ENCODE measurements around the gene MED12L.
"Not testable (repeated sequence)": the region's sequence is repeated elsewhere in the genome, so short reads cannot be mapped to it uniquely, and the experiment has no call there.

MED12L gene

GRCh38 chr3:151166161-151166560 is 80.7 kb downstream of the MED12L start:
- TF ChIP-seq ZNF8 (CRISPR knock-in tag; IDR thresholded peaks at IDR 0.05) (no peak), ZFP30 (CRISPR knock-in tag; IDR thresholded peaks at IDR 0.05) (no peak)

GRCh38 chr3:151168269-151169094 is 83.0 kb downstream of the MED12L start:
- TF ChIP-seq CSDC2 (CRISPR knock-in tag; IDR thresholded peaks at IDR 0.05): no peak
- no peak for TF ChIP-seq BACH2 (CRISPR knock-in tag; IDR thresholded peaks at IDR 0.05; ENCODE audit: borderline replicate concordance)
- TF ChIP-seq TCF4 (CRISPR knock-in tag; IDR thresholded peaks at IDR 0.05; ENCODE audit: borderline replicate concordance): no peak
- no peak for TF ChIP-seq PPARA (CRISPR knock-in tag; IDR thresholded peaks at IDR 0.05; ENCODE audit: borderline replicate concordance)
- no peak for TF ChIP-seq ARNTL (CRISPR knock-in tag; IDR thresholded peaks at IDR 0.05; ENCODE audit: borderline replicate concordance, low read depth)
- peak; percentile 97 for ATAC-seq

More at GRCh38 chr3:151166161-151166560, 80.7 kb downstream of the MED12L start:
- ATAC-seq: 0 out of 3 replicates have a peak, but pooled peaks have one; percentile 33

- TF ChIP-seq SNAI2 (CRISPR knock-in tag; IDR thresholded peaks at IDR 0.05): no peak
- no peak for TF ChIP-seq BACH2 (CRISPR knock-in tag; IDR thresholded peaks at IDR 0.05; ENCODE audit: borderline replicate concordance)
- TF ChIP-seq RARB (CRISPR knock-in tag; IDR thresholded peaks at IDR 0.05): no peak
- no peak for TF ChIP-seq ZFP3 (CRISPR knock-in tag; IDR thresholded peaks at IDR 0.05)
- no peak for TF ChIP-seq CREB5 (CRISPR knock-in tag; IDR thresholded peaks at IDR 0.05; ENCODE audit: low read depth)
- no peak for TF ChIP-seq ZFP30 (CRISPR knock-in tag; IDR thresholded peaks at IDR 0.05)
- TF ChIP-seq TOX (CRISPR knock-in tag; IDR thresholded peaks at IDR 0.05; ENCODE audit: borderline replicate concordance): no peak
- no peak for TF ChIP-seq CSDC2 (CRISPR knock-in tag; IDR thresholded peaks at IDR 0.05)
- no peak for TF ChIP-seq ISL1 (CRISPR knock-in tag; IDR thresholded peaks at IDR 0.05)
- TF ChIP-seq ESRRG (CRISPR knock-in tag; IDR thresholded peaks at IDR 0.05): no peak
- no peak for TF ChIP-seq PPARA (CRISPR knock-in tag; IDR thresholded peaks at IDR 0.05; ENCODE audit: borderline replicate concordance)
- TF ChIP-seq OSR1 (CRISPR knock-in tag; IDR thresholded peaks at IDR 0.05): no peak
- no peak for TF ChIP-seq ARNTL (CRISPR knock-in tag; IDR thresholded peaks at IDR 0.05; ENCODE audit: borderline replicate concordance, low read depth)
- no peak for ATAC-seq
These were observed 83.9 kb downstream of the MED12L start for GRCh38 chr3:151169262-151169947.

- ATAC-seq: not testable (repeated sequence)
These were observed 84.7 kb downstream of the MED12L start for GRCh38 chr3:151169948-151170679.

- no peak for ATAC-seq
- TF ChIP-seq OSR1 (CRISPR knock-in tag; IDR thresholded peaks at IDR 0.05): no peak
- no peak for TF ChIP-seq TCF4 (CRISPR knock-in tag; IDR thresholded peaks at IDR 0.05; ENCODE audit: borderline replicate concordance)
- no peak for TF ChIP-seq ESRRG (CRISPR knock-in tag; IDR thresholded peaks at IDR 0.05)
- TF ChIP-seq ARNTL (CRISPR knock-in tag; IDR thresholded peaks at IDR 0.05; ENCODE audit: borderline replicate concordance, low read depth): no peak
These were observed 85.8 kb downstream of the MED12L start for GRCh38 chr3:151171145-151171757.

GRCh38 chr3:151174351-151174750 is 88.9 kb downstream of the MED12L start:
- no peak for ATAC-seq
- TF ChIP-seq ZC3H10 (CRISPR knock-in tag; IDR thresholded peaks at IDR 0.05) (no peak), ESRRG (CRISPR knock-in tag; IDR thresholded peaks at IDR 0.05) (no peak), TCF4 (CRISPR knock-in tag; IDR thresholded peaks at IDR 0.05; ENCODE audit: borderline replicate concordance) (no peak), RARB (CRISPR knock-in tag; IDR thresholded peaks at IDR 0.05) (no peak), ISL1 (CRISPR knock-in tag; IDR thresholded peaks at IDR 0.05) (no peak), SNAI2 (CRISPR knock-in tag; IDR thresholded peaks at IDR 0.05) (no peak), CREB5 (CRISPR knock-in tag; IDR thresholded peaks at IDR 0.05; ENCODE audit: low read depth) (no peak), ARNTL (CRISPR knock-in tag; IDR thresholded peaks at IDR 0.05; ENCODE audit: borderline replicate concordance, low read depth) (no peak), PPARA (CRISPR knock-in tag; IDR thresholded peaks at IDR 0.05; ENCODE audit: borderline replicate concordance) (no peak)
